GM19467 (cell line): ENCODE measurements around the gene MARCHF2.
A peak's percentile ranks its signal among the peaks of the same experiment; 100 is the strongest.
"Not testable (repeated sequence)": the region's sequence is repeated elsewhere in the genome, so short reads cannot be mapped to it uniquely, and the experiment has no call there.

Experiments
- ATAC-seq: cut with Tn5 transposase; IDR thresholded peaks from one replicate; pipeline ENCODE4 v1.9.1; 2021; ENCODE audit warnings: mild to moderate bottlenecking, moderate library complexity; ENCODE audit not compliant: unreplicated experiment

The MARCHF2 gene, protein sequence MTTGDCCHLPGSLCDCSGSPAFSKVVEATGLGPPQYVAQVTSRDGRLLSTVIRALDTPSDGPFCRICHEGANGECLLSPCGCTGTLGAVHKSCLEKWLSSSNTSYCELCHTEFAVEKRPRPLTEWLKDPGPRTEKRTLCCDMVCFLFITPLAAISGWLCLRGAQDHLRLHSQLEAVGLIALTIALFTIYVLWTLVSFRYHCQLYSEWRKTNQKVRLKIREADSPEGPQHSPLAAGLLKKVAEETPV

DNA sequence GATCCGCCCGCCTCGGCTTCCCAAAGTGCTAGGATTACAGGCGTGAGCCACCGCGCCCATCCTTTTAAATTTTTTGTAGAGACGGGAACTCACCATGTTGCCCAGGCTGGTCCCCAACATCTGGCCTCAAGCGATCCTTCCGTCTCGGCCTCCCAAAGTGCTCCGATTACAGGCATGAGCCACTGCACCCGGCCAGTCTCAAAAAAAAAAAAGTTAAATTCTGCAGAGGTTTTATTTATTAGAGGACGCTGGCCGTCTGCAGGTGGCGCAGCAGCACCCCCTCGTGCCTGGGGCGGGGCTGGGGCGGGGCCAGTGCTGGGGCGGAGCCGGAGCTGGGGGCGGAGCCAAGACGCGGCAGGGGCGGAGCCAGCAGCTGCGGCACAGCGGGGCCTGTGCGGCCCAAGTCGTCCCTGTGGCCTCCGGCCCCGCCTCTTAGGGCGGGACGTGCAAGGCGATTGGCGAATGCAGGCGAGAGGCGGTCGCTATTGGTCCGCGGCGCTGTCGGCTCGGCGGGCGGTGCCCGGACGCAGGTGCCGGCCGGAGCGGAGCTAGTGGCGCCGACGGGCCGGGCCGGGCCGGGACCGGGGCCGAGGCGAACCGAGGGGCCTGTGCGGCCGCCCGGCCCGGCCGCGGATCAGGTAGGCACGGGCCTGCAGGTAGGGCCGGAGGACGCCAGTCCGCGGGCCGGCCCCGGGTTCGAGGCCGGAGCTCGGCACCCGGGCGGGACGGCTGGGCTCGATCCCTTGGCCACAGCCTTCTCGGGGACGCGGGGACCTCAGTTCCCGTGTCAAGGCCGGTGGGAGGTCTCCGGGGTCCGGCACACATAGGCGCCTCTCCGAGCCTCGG is at the start of gene MARCHF2:
TSS of gene MARCHF2 (plus strand) at position 523 of the 846 bp plus-strand sequence. CDS start 8,536 bp downstream, outside the sequence.
- peak; percentile 98 for ATAC-seq

DNA sequence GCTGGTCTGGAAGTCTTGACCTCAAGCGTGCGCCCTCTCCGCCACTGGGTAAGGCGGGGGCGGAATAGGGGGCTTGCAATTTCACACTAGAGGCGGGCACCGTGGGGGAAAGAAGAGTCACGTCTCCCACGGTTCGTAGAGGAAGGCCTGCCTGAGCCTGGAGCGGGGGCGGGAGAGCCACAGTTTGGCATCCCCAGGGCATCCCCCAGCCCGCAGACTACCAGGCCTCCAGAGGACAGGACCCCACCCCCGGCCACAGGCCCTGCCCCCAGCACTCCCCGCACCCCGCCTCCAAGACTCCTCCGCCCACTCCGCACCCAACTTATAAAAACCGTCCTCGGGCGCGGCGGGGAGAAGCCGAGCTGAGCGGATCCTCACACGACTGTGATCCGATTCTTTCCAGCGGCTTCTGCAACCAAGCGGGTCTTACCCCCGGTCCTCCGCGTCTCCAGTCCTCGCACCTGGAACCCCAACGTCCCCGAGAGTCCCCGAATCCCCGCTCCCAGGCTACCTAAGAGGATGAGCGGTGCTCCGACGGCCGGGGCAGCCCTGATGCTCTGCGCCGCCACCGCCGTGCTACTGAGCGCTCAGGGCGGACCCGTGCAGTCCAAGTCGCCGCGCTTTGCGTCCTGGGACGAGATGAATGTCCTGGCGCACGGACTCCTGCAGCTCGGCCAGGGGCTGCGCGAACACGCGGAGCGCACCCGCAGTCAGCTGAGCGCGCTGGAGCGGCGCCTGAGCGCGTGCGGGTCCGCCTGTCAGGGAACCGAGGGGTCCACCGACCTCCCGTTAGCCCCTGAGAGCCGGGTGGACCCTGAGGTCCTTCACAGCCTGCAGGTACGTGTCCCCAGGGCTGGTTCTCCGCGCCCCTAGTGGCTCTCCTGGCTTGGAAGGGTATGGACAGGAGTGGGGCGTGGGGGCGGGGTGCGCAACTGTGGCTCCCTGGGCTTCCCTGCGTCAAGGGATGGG is 49.0 kb upstream of the MARCHF2 start, which contains the start of gene ANGPTL4:
TSS of gene ANGPTL4 (plus strand) at position 353 of the 969 bp plus-strand sequence. CDS start at position 520, 167 bp downstream.
- no peak for ATAC-seq

DNA sequence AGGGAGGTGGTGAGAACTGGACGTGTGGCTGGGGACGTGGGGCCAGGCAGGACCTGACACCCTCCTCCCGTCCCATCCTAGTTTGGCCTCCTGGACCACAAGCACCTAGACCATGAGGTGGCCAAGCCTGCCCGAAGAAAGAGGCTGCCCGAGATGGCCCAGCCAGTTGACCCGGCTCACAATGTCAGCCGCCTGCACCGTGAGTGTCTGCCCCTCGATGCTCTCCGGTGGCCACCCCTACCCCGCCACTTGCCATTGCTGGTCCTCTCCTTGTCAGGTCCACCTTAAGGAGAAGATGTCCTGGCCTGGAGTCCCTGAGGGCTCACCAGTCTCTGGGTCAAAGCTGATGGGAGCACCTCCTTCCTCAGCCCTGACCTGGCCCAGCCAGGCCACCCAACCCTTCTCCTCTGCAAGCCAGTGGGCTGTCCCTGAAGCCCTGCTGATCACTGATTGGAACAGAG is 47.0 kb upstream of the MARCHF2 start:
- ATAC-seq: no peak

DNA sequence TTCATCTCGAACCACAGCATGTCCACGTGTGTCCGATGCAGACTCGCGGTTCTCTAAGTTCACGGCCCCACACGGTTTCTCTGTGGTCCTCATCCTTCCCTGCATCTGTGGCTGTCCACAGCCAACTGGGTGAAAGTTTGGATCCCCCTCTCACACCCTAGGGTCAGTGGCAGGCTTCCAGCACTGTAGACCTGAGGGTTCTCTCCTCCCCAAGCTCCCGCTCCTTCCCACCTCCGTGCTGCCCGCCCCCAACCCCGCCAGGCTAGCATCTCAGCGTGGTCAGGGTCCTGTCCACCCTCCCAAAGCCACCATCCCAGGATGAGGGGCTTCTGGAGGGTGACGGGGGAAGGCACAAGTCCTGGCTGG is 46.2 kb upstream of the MARCHF2 start:
- no peak for ATAC-seq

DNA sequence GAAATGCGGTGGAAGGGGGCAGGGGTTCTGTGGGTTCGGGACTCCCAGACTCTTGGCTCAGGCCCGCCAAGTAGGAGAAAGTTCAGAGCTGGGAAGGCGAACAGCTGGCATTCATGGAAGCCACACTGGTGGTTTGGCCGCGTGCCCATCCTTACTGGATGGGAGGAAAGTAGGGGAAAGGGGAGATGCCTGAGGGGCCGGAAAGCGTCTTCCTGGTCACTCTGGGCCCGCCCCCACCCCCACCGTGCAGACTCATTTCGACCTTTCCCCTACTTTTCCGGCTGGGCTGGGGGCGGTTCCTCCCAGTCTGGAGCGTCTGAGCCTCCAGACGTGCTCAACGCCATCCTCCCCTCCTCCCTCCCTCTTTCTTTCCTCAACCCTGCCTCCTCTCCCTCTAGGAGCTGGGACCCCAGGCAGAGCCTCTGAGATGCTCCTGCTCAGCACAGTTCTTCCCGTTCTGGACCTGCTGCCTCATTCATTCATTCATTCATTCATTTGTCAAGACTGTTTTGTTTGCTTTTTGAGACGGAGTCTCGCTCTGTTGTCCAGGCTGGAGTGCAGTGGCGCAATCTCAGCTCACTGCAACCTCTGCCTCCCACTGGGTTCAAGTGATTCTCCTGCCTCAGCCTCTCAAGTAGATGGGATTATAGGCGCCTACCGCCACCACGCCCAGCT is 45.6 kb upstream of the MARCHF2 start:
- ATAC-seq: no peak

DNA sequence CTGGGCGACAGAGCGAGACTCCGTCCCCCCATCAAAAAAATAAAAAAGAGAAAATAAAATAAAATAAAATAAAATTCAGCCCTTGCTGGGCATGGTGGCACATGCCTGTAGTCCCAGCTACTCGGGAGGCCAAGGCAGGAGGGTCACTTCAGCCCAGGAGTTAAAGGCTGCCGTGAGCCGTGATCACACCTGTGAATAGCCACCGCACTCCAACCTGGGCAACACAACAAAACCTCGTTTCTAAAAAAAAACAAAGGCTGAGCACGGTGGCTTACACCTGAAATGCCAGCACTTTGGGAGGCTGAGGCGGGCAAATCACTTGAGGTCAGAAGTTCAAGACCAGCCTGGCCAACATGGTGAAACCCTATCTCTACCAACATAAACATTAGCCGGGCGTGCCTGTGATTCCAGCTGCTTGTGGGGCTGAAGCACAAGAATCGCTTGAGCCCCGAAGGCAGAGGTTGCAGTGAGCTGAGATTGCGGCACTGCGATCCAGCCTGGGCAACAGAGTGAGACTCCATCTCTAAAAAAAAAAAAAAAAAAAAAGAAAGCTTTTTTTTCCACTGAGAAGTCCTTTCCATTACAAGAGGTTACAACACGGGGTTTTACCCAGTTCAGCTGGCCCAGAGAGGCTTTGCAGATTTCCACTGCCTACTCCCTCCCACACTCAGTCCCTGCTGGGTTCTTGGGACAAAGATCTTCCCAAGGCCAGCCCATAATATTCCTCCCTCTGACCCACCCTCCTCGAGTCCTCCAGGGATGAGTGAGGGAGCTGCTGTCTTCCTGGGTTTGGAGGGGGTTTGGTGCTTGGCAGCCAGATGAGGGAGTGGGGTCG is 42.7 kb upstream of the MARCHF2 start:
- ATAC-seq: no peak

DNA sequence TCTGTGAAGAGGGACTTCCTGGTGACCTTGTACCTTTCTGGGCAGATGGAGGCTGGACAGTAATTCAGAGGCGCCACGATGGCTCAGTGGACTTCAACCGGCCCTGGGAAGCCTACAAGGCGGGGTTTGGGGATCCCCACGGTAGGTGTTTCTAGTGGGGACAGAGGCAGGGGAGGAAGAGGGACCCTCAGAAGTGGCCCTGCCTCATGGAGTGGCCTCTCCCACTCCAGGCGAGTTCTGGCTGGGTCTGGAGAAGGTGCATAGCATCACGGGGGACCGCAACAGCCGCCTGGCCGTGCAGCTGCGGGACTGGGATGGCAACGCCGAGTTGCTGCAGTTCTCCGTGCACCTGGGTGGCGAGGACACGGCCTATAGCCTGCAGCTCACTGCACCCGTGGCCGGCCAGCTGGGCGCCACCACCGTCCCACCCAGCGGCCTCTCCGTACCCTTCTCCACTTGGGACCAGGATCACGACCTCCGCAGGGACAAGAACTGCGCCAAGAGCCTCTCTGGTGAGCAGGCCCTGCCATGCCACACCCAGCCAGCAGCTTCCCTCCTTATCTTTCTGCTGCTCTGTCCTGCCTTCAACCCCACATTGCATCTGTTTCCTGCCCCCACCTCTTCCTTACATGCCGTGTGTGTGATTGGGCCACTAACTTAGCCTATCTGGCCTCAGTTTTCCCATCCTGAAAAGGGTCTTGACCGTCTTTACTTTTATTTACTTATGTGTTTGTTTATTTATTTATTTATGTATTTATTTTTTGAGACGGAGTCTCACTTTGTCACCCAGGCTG is 41.9 kb upstream of the MARCHF2 start:
- no peak for ATAC-seq

DNA sequence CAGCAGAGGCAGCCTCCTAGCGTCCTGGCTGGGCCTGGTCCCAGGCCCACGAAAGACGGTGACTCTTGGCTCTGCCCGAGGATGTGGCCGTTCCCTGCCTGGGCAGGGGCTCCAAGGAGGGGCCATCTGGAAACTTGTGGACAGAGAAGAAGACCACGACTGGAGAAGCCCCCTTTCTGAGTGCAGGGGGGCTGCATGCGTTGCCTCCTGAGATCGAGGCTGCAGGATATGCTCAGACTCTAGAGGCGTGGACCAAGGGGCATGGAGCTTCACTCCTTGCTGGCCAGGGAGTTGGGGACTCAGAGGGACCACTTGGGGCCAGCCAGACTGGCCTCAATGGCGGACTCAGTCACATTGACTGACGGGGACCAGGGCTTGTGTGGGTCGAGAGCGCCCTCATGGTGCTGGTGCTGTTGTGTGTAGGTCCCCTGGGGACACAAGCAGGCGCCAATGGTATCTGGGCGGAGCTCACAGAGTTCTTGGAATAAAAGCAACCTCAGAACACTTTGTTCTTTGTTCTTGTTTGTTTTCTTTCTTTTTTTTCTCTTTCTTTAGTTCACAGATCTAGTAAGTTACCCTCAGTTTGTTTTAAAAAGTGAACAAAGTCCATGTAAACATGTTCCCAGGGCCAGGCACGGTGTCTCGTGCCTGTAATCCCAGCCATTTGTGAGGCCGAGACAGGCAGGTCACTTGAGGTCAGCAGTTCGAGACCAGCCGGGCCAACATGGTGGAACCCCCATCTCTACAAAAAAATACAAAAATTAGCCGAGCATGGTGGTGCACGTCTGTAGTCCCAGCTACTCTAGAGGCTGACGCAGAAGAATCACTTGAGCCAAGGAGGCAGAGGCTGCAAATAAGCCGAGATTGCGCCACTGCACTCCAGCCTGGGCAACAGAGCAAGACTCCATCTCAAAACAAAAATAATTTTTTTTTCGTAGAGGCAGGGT is 39.0 kb upstream of the MARCHF2 start:
- no peak for ATAC-seq

DNA sequence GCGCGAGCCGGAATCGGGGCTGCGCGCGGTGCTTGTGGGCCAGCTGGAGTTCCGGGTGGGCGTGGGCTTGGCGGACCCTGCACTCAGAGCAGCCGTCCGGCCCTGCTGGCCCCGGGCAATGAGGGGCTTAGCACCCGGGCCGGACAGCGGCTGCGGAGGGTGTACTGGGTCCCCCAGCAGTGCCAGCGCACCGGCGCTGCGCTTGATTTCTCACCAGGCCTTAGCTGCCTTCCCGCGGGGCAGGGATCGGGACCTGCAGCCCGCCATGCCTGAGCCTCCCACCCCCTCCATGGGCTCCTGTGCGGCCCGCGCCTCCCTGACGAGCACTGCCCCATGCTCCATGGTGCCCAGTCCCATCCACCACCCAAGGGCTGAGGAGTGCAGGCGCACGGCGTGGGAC is 37.3 kb upstream of the MARCHF2 start:
- not testable (repeated sequence) for ATAC-seq

DNA sequence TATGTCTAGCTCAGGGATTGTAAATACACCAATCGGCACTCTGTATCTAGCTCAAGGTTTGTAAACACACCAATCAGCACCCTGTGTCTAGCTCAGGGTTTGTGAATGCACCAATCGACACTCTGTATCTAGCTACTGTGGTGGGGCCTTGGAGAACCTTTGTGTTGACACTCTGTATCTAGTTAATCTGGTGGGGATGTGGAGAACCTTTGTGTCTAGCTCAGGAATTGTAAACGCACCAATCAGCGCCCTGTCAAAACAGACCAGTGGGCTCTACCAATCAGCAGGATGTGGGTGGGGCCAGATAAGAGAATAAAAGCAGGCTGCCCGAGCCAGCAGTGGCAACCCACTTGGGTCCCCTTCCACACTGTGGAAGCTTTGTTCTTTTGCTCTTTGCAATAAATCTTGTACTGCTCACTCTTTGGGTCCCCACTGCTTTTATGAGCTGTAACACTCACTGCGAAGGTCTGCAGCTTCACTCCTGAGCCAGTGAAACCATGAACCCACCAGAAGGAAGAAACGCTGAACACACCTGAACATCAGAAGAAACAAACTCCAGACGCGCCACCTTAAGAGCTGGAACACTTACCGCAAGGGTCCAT is 36.6 kb upstream of the MARCHF2 start:
- ATAC-seq: not testable (repeated sequence)

DNA sequence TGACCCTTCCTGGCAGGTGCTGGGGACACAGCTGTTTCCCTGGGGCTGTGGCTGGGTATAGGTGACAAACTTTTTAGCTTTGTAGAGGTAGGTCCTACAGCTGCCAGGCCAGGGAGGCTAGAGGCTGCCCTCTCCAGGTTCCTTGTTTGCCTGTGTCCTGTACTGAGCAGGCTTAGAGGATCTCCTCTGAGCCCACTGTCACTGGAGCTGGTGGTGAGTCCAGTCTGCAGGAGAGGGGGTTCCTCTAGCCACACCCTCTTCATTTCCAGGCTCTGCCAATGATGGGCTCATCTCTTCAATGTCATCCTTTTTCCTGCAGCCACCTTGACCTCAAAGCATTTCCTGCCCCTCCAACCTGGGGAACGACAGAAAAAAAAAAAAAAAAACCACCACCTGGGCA is 35.5 kb upstream of the MARCHF2 start:
- no peak for ATAC-seq

DNA sequence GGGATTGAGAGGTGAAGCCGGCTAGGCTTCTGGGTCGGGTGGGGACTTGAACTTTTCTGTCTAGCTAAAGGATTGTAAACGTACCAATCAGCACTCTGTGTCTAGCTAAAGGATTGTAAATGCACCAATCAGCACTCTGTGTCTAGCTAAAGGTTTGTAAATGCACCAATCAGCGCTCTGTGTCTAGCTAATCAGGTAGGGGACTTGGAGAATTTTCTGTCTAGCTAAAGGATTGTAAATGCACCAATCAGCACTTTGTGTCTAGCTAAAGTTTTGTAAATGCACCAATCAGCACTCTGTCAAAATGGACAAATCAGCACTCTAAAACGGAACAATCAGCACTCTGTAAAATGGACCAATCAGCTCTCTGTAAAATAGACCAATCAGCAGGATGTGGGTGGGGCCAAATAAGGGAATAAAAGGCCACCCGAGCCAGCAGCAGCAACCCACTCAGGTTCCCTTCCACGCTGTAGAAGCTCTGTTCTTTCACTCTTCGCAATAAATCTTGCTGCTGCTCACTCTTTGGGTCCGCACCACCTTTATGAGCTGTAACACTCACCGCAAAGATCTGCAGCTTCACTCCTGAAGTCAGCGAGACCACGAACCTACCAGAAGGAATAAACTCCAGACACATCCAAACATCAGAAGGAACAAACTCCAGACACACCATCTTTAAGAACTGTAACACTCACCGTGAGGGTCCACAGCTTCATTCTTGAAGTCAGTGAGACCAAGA is 33.8 kb upstream of the MARCHF2 start:
- not testable (repeated sequence) for ATAC-seq

DNA sequence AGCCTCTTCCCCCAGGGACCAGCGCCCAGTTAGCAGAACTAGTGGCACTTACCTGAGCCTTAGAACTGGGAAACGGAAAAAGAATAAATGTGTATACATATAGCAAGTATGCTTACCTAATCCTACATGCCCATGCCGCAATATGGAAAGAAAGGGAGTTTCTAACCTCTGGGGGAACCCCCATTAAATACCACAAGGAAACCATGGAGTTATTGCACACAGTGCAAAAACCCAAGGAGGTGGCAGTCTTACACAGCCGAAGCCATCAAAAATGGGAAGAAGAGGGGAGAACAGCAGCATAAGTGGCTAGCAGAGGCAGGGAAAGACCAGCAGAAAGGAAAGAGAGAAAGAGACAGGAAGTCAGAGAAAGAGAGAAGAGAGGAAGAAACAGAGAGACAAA is 28.5 kb upstream of the MARCHF2 start:
- not testable (repeated sequence) for ATAC-seq

DNA sequence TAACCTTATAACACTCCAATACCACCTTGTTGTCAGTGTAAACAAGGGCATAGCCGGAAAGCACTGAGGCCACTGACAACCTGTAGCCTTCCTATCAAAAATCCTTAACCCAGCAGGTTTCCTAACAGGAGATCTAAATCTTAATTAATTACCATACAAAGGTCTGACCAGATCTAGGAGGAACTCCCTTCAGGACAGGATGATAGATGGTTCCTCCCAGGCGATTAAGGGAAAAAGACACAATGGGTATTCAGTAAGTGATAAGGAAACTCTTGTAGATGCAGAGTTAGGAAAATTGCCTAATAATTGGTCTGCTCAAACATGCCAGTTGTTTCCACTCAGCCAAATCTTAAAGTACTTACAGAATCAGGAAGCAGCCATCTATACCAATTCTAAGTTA is 28.0 kb upstream of the MARCHF2 start:
- ATAC-seq: not testable (repeated sequence)

DNA sequence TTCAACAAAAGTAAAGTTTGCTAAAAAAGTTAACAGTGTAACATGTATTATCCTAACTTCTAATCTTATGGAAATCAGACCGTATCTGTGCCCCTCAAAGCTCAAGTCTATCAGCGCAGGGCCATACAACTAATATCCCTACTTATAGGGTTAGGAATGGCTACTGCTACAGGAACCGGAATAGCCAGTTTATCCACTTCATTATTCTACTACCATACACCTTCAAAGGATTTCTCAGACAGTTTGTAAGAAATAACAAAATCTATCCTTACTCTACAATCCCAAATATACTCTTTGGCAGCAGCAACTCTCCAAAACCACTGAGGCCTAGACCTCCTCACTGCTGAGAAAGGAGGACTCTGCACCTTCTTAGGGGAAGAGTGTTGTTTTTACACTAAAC is 27.5 kb upstream of the MARCHF2 start:
- not testable (repeated sequence) for ATAC-seq

DNA sequence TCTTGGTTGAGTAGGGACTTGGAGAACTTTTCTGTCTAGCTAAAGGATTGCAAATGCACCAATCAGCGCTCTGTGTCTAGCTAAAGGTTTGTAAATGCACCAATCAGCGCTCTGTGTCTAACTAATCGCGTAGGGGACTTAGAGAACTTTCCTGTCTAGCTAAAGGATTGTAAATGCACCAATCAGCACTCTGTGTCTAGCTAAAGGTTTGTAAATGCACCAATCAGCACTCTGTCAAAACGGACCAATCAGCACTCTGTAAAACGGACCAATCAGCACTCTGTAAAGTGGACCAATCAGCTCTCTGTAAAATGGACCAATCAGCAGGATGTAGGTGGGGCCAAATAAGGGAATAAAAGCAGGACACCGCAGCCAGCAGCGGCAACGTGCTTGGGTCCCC is 26.7 kb upstream of the MARCHF2 start:
- ATAC-seq: not testable (repeated sequence)
